ENCODE results near the gene SCAPER. TPM values are rescaled to one million over a fixed set of nuclear protein-coding genes. Genes with fewer than 3 reads are reported as not detected.

SCAPER gene
- total and polyA plus RNA-seq, 2 of the 4 experiments (the other 2 are of a cell fraction): 2.9 to 9.7 TPM

DNA sequence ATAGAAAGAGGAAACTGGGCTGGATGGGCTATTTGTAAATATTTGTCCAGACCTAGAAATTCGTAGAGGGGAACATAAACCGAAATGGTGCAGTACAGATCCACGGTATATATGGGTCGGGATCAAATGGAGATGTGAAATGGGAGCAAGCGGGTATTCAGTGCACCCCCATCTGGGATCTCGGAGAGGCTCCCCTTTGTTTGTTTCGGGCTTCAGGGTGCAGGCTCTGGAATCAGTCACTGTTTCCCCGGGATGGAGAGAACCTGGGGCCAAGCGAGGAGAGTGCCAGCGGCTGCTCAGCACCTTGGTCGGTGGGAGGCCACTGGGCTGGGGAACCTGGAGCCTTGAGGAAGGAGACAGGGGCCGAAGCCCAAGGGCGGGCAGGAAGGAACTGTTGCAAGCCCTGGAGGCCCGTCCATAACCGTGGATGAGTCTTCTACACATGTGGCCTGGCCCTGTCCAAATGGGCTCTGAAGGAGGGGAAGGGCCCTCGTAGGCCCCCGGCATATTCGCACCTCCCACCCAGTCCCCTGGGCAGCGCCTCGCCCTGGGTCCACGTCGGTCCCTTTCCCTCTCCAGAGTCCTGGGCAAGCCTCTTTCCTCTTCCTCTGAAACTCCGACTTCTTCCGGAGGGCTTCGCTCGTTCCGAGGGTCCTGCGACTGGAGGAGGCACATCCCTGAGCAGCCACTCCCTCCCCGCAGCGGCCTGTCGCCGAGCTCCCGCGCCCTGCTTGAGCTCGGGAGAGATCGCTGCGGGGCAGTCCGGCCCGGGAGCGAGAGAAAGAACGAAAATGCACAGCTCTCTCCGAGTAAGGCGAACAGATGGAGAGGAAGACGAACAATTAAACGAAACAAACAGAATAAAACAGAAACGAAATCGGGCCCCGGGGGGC is 565.6 kb downstream of the SCAPER start:
- H3K9me1 ChIP-seq (ENCODE audit: insufficient read depth, low read length): no peaks in the 10 kb centered on the region
- peaks cover 12% of the 10 kb centered on the region; the same call in 1 of the 2 replicates for H3K9me3 ChIP-seq (ENCODE audit: control insufficient read depth, insufficient read depth, low read length)
- in situ Hi-C loops (cut with MboI; ENCODE audit: low sequenced_read_pairs) (no loop called here), intact Hi-C loops (cut with micrococcal nuclease) (loop anchor here (5.0 to 10.0 kb wide), 3 partner anchors 102 to 503 kb away; no protein-coding TSS in a partner anchor), dilution Hi-C loops (cut with HindIII; ENCODE audit: low sequenced_read_pairs, unreplicated experiment) (no loop called here)
- H3K18ac ChIP-seq (ENCODE audit: low read depth, low read length): no peak overlapping the region
- no peak overlapping the region for H2BK20ac ChIP-seq (ENCODE audit: low read depth, low read length)
- H3K79me1 ChIP-seq (ENCODE audit: low read depth in 1 of 2, low read length in 2 of 2): peaks cover 3 to 17% of the 10 kb centered on the region in 2 experiments; a peak in 3 of 4 replicates
- H2BK5ac ChIP-seq (ENCODE audit: low read depth, low read length, poor library complexity, severe bottlenecking): no peak overlapping the region
- H2AK9ac ChIP-seq (replicated peaks; ENCODE audit: low read depth, low read length, poor library complexity): peak overlapping the region; percentile 46
- H4K20me1 ChIP-seq (ENCODE audit: insufficient read depth, low read length): peaks cover 12% of the 10 kb centered on the region
- H2BK15ac ChIP-seq (ENCODE audit: low read depth, low read length): no peak overlapping the region
- no peak overlapping the region for H3K56ac ChIP-seq (ENCODE audit: extremely low read depth, insufficient read depth, low read length)
- H4K91ac ChIP-seq (ENCODE audit: insufficient read depth, low read depth, low read length): no peak overlapping the region
- no peak overlapping the region for H3K4ac ChIP-seq (ENCODE audit: low read depth, low read length)
- ChIA-PET POLR2A (ENCODE audit: unreplicated experiment) (no interaction called here), CTCF (no interaction called here)
- H3K27me3 ChIP-seq (ENCODE audit: control insufficient read depth, insufficient read depth, low read length): peaks cover 30% of the 10 kb centered on the region; the same call in 1 of the 2 replicates
- DNase-seq: no peak
- H3K36me3 ChIP-seq (ENCODE audit: control insufficient read depth, insufficient read depth, low read length): peaks cover 23% of the 10 kb centered on the region
- H2BK120ac ChIP-seq (ENCODE audit: low read depth, low read length): no peak overlapping the region
- H3K9ac ChIP-seq (ENCODE audit: low read depth, low read length): no peak overlapping the region
- H2AK5ac ChIP-seq (ENCODE audit: low read depth, low read length): no peak overlapping the region
- H4K8ac ChIP-seq (ENCODE audit: low read depth in 2 of 2, low read length in 2 of 2): no peak overlapping the region
- H2AFZ ChIP-seq (replicated peaks; ENCODE audit: low read length, poor library complexity): peak overlapping the region; percentile 52
- no peak overlapping the region for H3K14ac ChIP-seq (replicated peaks; ENCODE audit: low read depth, low read length)
- no peak overlapping the region for H3K4me3 ChIP-seq (ENCODE audit: insufficient read depth, low read depth, low read length)
- H3K4me2 ChIP-seq (ENCODE audit: low read depth, low read length): 0 out of 2 replicates have a peak overlapping the region, but pooled peaks have one; percentile 21
- BruUV-seq (replicated peaks): no TSS peak
- no peak overlapping the region for H4K5ac ChIP-seq (ENCODE audit: low read depth, low read length)
- H3K23ac ChIP-seq (ENCODE audit: low read depth, low read length): no peak overlapping the region
- H3K27ac ChIP-seq (ENCODE audit: insufficient read depth, low read length): no peak overlapping the region
- no peak for ATAC-seq (ENCODE audit: low read depth)
- peaks cover 8% of the 10 kb centered on the region for H3K4me1 ChIP-seq (ENCODE audit: control insufficient read depth, insufficient read depth, low read length)
- 44% methylated on average over 19 of the region's 48 CpGs; no CpG with 5 or more reads in 1 of the 2 experiments for WGBS, 2 experiments (ENCODE audit: extremely low coverage in 2 of 2, insufficient read length in 1 of 2)
- TF ChIP-seq, protein P1, sequence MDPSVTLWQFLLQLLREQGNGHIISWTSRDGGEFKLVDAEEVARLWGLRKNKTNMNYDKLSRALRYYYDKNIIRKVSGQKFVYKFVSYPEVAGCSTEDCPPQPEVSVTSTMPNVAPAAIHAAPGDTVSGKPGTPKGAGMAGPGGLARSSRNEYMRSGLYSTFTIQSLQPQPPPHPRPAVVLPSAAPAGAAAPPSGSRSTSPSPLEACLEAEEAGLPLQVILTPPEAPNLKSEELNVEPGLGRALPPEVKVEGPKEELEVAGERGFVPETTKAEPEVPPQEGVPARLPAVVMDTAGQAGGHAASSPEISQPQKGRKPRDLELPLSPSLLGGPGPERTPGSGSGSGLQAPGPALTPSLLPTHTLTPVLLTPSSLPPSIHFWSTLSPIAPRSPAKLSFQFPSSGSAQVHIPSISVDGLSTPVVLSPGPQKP (IDR thresholded peaks at IDR 0.05; ENCODE audit: borderline replicate concordance, low read depth, low read length): no peak
- no peak for TF ChIP-seq NFE2L2 (IDR thresholded peaks at IDR 0.05; ENCODE audit: low read depth, low read length)
- TF ChIP-seq MAZ (IDR thresholded peaks at IDR 0.05; ENCODE audit: borderline replicate concordance, low read depth, low read length): no peak
- TF ChIP-seq BHLHE40 (IDR thresholded peaks at IDR 0.05; ENCODE audit: low read depth, low read length): no peak
- TF ChIP-seq, protein P2, sequence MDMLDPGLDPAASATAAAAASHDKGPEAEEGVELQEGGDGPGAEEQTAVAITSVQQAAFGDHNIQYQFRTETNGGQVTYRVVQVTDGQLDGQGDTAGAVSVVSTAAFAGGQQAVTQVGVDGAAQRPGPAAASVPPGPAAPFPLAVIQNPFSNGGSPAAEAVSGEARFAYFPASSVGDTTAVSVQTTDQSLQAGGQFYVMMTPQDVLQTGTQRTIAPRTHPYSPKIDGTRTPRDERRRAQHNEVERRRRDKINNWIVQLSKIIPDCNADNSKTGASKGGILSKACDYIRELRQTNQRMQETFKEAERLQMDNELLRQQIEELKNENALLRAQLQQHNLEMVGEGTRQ (IDR thresholded peaks at IDR 0.05; ENCODE audit: low read depth, low read length): no peak
- no peak for TF ChIP-seq MXI1 (IDR thresholded peaks at IDR 0.05; ENCODE audit: borderline replicate concordance, low read depth, low read length)
- TF ChIP-seq RFX5 (IDR thresholded peaks at IDR 0.05; ENCODE audit: low read depth, low read length): no peak
- TF ChIP-seq CHD1 (IDR thresholded peaks at IDR 0.05; ENCODE audit: low read depth, low read length): no peak
- TF ChIP-seq FOS (IDR thresholded peaks at IDR 0.05; ENCODE audit: low read depth, low read length): no peak
- no peak for TF ChIP-seq POLR2A (IDR thresholded peaks at IDR 0.05; ENCODE audit: low read depth, low read length)
- no peak for TF ChIP-seq SMC3 (IDR thresholded peaks at IDR 0.05; ENCODE audit: low read depth, low read length)
